ENCODE results near the gene DCUN1D3.
"Not testable (repeated sequence)": the region's sequence is repeated elsewhere in the genome, so short reads cannot be mapped to it uniquely, and the experiment has no call there.

The DCUN1D3 gene

GRCh38 chr16:20821682-20822081, 78.5 kb downstream of the DCUN1D3 start:
- no peak for DNase-seq

GRCh38 chr16:20818929-20819585, 81.1 kb downstream of the DCUN1D3 start:
- no peak for DNase-seq

- no peak for DNase-seq
These were observed 85.4 kb downstream of the DCUN1D3 start for GRCh38 chr16:20814784-20815183.

GRCh38 chr16:20812510-20812909, 87.6 kb downstream of the DCUN1D3 start:
- DNase-seq = no peak

GRCh38 chr16:20811889-20812439, 88.2 kb downstream of the DCUN1D3 start:
- DNase-seq = no peak

GRCh38 chr16:20807862-20808261, 92.3 kb downstream of the DCUN1D3 start:
- DNase-seq = no peak

GRCh38 chr16:20806168-20807050, 93.7 kb downstream of the DCUN1D3 start, which contains the start of the genes ERI2 and REXO5:
TSS of gene ERI2 (minus strand) at chr16:20806472. CDS start at chr16:20806430, 42 bp downstream.
TSS of gene REXO5 (plus strand) at chr16:20806527. CDS start at chr16:20806954, 427 bp downstream.
- DNase-seq = peak; percentile 89

- DNase-seq = not testable (repeated sequence)
These were observed 94.4 kb downstream of the DCUN1D3 start for GRCh38 chr16:20805684-20806167.

All from stimulated activated CD4-positive, alpha-beta T cell treated with anti-CD3 and anti-CD28 coated beads, Interleukin-15, amount 100 ng/mL, for 24 hours (primary cell).